ENCODE results near the gene PABPN1L.
"Not testable (repeated sequence)": the region's sequence is repeated elsewhere in the genome, so short reads cannot be mapped to it uniquely, and the experiment has no call there.

Gene PABPN1L

GRCh38 chr16:88827727-88828126 is 38.7 kb downstream of the PABPN1L start:
- DNase-seq (ENCODE audit: extremely low spot score) = no peak
- TF ChIP-seq, protein P1, sequence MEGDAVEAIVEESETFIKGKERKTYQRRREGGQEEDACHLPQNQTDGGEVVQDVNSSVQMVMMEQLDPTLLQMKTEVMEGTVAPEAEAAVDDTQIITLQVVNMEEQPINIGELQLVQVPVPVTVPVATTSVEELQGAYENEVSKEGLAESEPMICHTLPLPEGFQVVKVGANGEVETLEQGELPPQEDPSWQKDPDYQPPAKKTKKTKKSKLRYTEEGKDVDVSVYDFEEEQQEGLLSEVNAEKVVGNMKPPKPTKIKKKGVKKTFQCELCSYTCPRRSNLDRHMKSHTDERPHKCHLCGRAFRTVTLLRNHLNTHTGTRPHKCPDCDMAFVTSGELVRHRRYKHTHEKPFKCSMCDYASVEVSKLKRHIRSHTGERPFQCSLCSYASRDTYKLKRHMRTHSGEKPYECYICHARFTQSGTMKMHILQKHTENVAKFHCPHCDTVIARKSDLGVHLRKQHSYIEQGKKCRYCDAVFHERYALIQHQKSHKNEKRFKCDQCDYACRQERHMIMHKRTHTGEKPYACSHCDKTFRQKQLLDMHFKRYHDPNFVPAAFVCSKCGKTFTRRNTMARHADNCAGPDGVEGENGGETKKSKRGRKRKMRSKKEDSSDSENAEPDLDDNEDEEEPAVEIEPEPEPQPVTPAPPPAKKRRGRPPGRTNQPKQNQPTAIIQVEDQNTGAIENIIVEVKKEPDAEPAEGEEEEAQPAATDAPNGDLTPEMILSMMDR (IDR thresholded peaks at IDR 0.05; ENCODE audit: control extremely low read depth, extremely low read depth, low read depth, missing control alignments) = no peak
- POLR2A ChIA-PET = no interaction called here
- CTCF ChIA-PET = interaction anchor here (1.0 kb wide), 1 partner anchor 24 kb away, joined by 3 read pairs; no protein-coding TSS in a partner anchor

DNA sequence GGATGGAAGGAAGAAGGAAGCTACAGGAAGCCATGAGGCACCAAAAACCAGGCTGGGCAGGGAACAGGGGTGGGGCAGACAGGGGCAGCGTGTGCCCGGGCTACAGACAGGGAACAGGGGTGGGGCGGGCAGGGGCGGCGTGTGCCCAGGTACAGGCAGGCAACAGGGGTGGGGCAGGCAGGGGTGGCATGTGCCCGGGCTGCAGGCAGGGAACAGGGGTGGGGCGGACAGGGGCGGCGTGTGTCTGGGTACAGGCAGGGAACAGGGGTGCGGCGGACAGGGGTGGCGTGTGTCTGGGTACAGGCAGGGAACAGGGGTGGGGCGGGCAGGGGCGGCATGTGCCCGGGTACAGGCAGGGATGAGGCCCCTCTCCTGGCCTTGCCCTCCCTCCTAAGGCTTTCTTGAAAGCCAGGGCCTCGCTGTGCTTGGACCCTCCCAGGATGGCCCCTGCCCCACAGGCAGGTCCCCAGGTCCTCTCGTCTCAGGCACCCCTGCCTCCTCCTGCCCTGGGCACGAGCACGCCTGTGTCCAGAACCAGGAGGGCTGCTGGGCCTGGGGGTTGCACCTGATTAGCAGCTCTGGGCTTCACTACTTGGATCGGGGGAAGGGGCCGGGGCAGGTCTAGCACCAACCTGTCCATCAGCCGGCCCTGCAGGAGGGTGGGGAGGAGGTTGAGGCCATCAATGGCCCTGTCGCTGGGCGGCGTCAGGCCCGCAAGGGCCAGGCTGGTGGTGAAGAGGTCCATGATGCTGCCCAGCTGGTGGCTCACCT is 40.2 kb downstream of the PABPN1L start:
- no peak for DNase-seq (ENCODE audit: extremely low spot score)
- TF ChIP-seq, protein P1 (IDR thresholded peaks at IDR 0.05; ENCODE audit: control extremely low read depth, extremely low read depth, low read depth, missing control alignments) = no peak
- POLR2A ChIA-PET = no interaction called here
- CTCF ChIA-PET = interaction anchor here (0.9 kb wide), 1 partner anchor 81 kb away, joined by 4 read pairs; no protein-coding TSS in a partner anchor

DNA sequence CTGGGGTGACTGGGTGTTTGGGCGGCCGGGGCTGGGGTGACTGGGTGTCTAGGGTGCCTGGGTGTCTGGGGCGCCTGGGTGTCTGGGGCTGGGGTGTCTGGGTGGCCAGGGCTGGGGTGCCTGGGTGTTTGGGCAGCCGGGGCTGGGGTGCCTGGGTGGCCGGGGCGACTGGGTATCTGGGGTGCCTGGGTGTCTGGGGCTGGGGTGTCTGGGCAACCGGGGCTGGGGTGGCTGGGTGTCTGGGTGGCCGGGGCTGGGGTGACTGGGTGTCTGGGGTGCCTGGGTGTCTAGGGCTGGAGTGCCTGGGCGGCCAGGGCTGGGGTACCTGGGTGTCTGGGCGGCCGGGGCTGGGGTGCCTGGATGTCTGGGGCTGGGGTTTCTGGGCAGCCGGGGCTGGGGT is 41.3 kb downstream of the PABPN1L start:
- CTCF ChIA-PET = no interaction called here
- TF ChIP-seq, protein P1 (IDR thresholded peaks at IDR 0.05; ENCODE audit: control extremely low read depth, extremely low read depth, low read depth, missing control alignments) = no peak
- no peak for DNase-seq (ENCODE audit: extremely low spot score)
- POLR2A ChIA-PET = no interaction called here

DNA sequence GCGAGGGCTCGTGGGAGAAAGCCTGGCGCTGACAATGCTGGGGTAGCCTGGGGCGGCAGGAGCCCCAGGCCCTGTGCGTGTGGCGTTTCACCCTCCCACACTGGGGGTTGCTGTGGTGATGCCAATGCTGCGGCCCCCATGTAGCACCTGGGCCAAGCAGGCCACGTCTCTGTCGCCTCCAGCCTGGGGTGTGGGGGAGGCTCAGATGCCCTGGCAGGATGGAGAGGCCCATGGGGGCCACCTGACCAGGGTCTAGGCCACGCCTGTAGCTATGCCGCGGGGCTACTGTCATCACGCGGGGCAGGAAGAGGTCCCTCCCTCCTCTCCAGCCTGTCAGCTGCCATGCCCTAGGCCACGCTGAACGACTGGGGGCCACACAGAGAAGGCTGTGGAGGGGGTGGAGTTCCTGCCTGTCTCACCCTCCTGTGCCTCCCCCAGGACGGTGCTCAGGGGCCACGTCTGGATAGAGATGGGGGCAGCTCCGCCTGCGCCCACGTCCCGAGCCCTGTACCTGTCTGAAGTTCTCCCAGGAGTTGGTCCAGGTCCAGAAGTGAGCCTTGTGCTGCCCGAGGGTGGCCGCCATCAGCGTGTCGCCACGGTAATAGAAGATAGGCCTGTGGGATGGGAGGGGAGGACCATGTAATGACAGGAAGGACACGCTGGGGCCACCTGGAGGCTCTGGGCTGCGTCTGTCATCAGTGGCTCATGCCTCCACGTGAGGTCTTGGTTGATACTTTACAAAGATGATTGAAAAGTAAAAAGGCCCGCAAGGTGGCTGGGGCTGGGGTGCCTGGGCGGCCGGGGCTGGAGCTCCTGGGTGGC is 42.0 kb downstream of the PABPN1L start:
- ChIA-PET POLR2A (no interaction called here), CTCF (no interaction called here)
- TF ChIP-seq, protein P1 (IDR thresholded peaks at IDR 0.05; ENCODE audit: control extremely low read depth, extremely low read depth, low read depth, missing control alignments) = no peak
- no peak for DNase-seq (ENCODE audit: extremely low spot score)

GRCh38 chr16:88823646-88824045 is 42.8 kb downstream of the PABPN1L start:
- CTCF ChIA-PET; DNase-seq (ENCODE audit: extremely low spot score); POLR2A ChIA-PET: not testable (repeated sequence)

- ChIA-PET CTCF (interaction anchor here (0.6 kb wide), 1 partner anchor 394 kb away, joined by 3 read pairs; no protein-coding TSS in a partner anchor), POLR2A (no interaction called here)
- no peak for DNase-seq (ENCODE audit: extremely low spot score)
- TF ChIP-seq, protein P1 (IDR thresholded peaks at IDR 0.05; ENCODE audit: control extremely low read depth, extremely low read depth, low read depth, missing control alignments) = no peak
Measured at GRCh38 chr16:88822281-88823040, 44.0 kb downstream of the PABPN1L start.
